T-cell (primary cell): ENCODE results near the gene BCL11B. TPM values are rescaled to one million over a fixed set of nuclear protein-coding genes. Genes with fewer than 3 reads are reported as not detected.
A peak's percentile ranks its signal among the peaks of the same experiment; 100 is the strongest.

Source experiments
- ATAC-seq, 4 experiments: fragments of 200-7000 bp in 3 of 4; fragments of 150-1000 bp in 1 of 4; cut with Tn5 transposase; replicated peaks in 1 of 4; 1 replicate in 3 of 4; 2 replicates in 1 of 4; pipeline ENCODE4 v1.10.0; 2021; ENCODE audit warnings: moderate library complexity in 3 of 4, mild to moderate bottlenecking in 2 of 4, moderate number of reproducible peaks in 1 of 4
- CTCF ChIA-PET, 2 donors: fragments of 300-600 bp; sonication (Branson Sonifier 250); formaldehyde crosslinking; loops; one replicate each; lab custom pipeline; 2022; ENCODE audit warnings: antibody characterized with exemption in 2 of 2; lab: Charles Lee
- POLR2A ChIA-PET, 2 donors: fragments of 300-600 bp; sonication (Branson Sonifier 250); formaldehyde crosslinking; loops; one replicate each; lab custom pipeline; 2022; ENCODE audit warnings: antibody characterized with exemption in 2 of 2; lab: Charles Lee
- DNase-seq, 35 experiments: peaks; one replicate each; pipeline versions ENCODE4 v3.0.0 to v3.0.0-alpha.2; 2013 to 2023
- H3K27ac ChIP-seq: one replicate; pipeline ENCODE4 v1.5.1; 2013; ENCODE audit warnings: low read length
- H3K27me3 ChIP-seq, 2 experiments: replicated peaks in 1 of 2; 1 replicate in 1 of 2; 2 replicates in 1 of 2; pipeline versions ENCODE4 v1.6.1 to v1.7.0; 2013; ENCODE audit warnings: low read length in 1 of 2, mixed read lengths in 1 of 2; ENCODE audit not compliant: control insufficient read depth in 2 of 2, insufficient read depth in 2 of 2; ENCODE audit errors: extremely low read depth in 1 of 2
- H3K36me3 ChIP-seq, 2 donors: 1 replicate in 1 of 2; 2 replicates in 1 of 2; pipeline versions ENCODE4 v1.6.1 to v1.7.0; 2013; ENCODE audit warnings: low read length in 1 of 2; ENCODE audit not compliant: control insufficient read depth in 2 of 2, insufficient read depth in 1 of 2; ENCODE audit errors: extremely low read depth in 1 of 2
- H3K4me1 ChIP-seq, 2 experiments: 1 replicate in 1 of 2; 2 replicates in 1 of 2; pipeline versions ENCODE4 v1.6.1 to v1.7.0; 2013; ENCODE audit warnings: low read length in 2 of 2, mixed read lengths in 1 of 2; ENCODE audit not compliant: insufficient read depth in 2 of 2, control insufficient read depth in 1 of 2; ENCODE audit errors: extremely low read depth in 1 of 2
- H3K4me3 ChIP-seq, 2 donors: 1 replicate in 1 of 2; 2 replicates in 1 of 2; pipeline versions ENCODE4 v1.5.1 to v1.7.0; 2013; ENCODE audit warnings: mild to moderate bottlenecking in 2 of 2, low read length in 1 of 2, moderate library complexity in 1 of 2; ENCODE audit not compliant: control insufficient read depth in 1 of 2; ENCODE audit errors: extremely low read depth in 1 of 2
- H3K9me3 ChIP-seq: 2 replicates; pipeline ENCODE4 v1.7.0; 2013
- H3K27ac Mint-ChIP-seq, 2 donors: one replicate each; pipeline ENCODE4 v1.8.0; 2020 to 2021; ENCODE audit warnings: mild to moderate bottlenecking in 2 of 2, mixed read lengths in 2 of 2
- H3K27me3 Mint-ChIP-seq, 2 donors: one replicate each; pipeline ENCODE4 v1.8.0; 2021 to 2022; ENCODE audit warnings: mixed read lengths in 2 of 2
- H3K36me3 Mint-ChIP-seq: one replicate; pipeline ENCODE4 v1.8.0; 2021; ENCODE audit warnings: mixed read lengths
- H3K4me1 Mint-ChIP-seq, 3 donors: one replicate each; pipeline ENCODE4 v1.8.0; 2020 to 2022; ENCODE audit warnings: mixed read lengths in 3 of 3, mild to moderate bottlenecking in 1 of 3
- H3K4me3 Mint-ChIP-seq, 3 donors: one replicate each; pipeline ENCODE4 v1.8.0; 2020 to 2022; ENCODE audit warnings: mild to moderate bottlenecking in 3 of 3, mixed read lengths in 3 of 3, moderate library complexity in 3 of 3
- H3K9me3 Mint-ChIP-seq, 3 donors: one replicate each; pipeline ENCODE4 v1.8.0; 2020 to 2022; ENCODE audit warnings: mixed read lengths in 3 of 3
- WGBS: methylation state at CpG from one replicate; pipeline ENCODE4 v1.1.5; 2013; ENCODE audit warnings: missing lambda C conversion rate; ENCODE audit not compliant: insufficient coverage; 5-methylcytosine and 5-hydroxymethylcytosine counted together
- total RNA-seq, 35 experiments: library from RNA in 6 of 35; stranded (reverse) in 6 of 35; fragments of 120-200 nt in 1 of 35; gene quantifications; one replicate each; pipeline versions ENCODE4 v1.2.1 to v1.2.4 and lab custom pipeline; 2013 to 2026

The BCL11B gene
- total RNA-seq, 5 donors from 2014 or later (not counting 1 experiment from before 2014, with no cell fraction given) = 181 to 240 (median 196) TPM

- POLR2A ChIA-PET = no interaction called here
- Mint-ChIP-seq H3K4me1 (peaks cover 99 to 100% (median 100%) of the 10 kb centered on the region in 3 donors), H3K36me3 (peaks cover 36% of the 10 kb centered on the region), H3K4me3 (peak overlapping the region in 2 of 3 donors; percentile 63 to 89), H3K9me3 (no peaks in the 10 kb centered on the region), H3K27ac (peak overlapping the region; percentile 97 to 99), H3K27me3 (no peaks in the 10 kb centered on the region)
- Histone ChIP-seq H3K27me3 (no peaks in the 10 kb centered on the region), H3K4me1 (peaks cover 82 to 99% of the 10 kb centered on the region in 2 experiments), H3K4me3 (peak overlapping the region in 1 of 2 donors; percentile 15), H3K27ac (peak overlapping the region; percentile 73), H3K9me3 (no peaks in the 10 kb centered on the region), H3K36me3 (peaks cover 7 to 95% of the 10 kb centered on the region in 2 donors)
- DNase-seq (no peak), ATAC-seq (no peak)
- CTCF ChIA-PET = interaction anchor here in 1 of 2 donors (0.7 kb wide), 1 partner anchor 17 kb away, joined by 3 read pairs; no protein-coding TSS in a partner anchor
- WGBS = 60% methylated on average over 7 of the region's 7 CpGs
Measured at GRCh38 chr14:99200654-99201005, 71.4 kb downstream of the BCL11B start.

- no peak for ATAC-seq
- POLR2A ChIA-PET = interaction anchor here in 1 of 2 donors (0.6 to 0.7 kb wide), 2 partner anchors 11 to 68 kb away, joined by 3 read pairs; no protein-coding TSS in a partner anchor
Measured at GRCh38 chr14:99199846-99200653, 71.9 kb downstream of the BCL11B start.

GRCh38 chr14:99198746-99199502 lies 73.1 kb downstream of the BCL11B start:
- Mint-ChIP-seq H3K27me3 (no peaks in the 10 kb centered on the region), H3K27ac (peak overlapping the region; percentile 97 to 99), H3K4me1 (peaks cover 99 to 100% (median 100%) of the 10 kb centered on the region in 3 donors), H3K4me3 (peak overlapping the region; percentile 55 to 89 (median 65)), H3K36me3 (peaks cover 34% of the 10 kb centered on the region), H3K9me3 (no peaks in the 10 kb centered on the region)
- ChIA-PET CTCF (no interaction called here), POLR2A (interaction anchor here in 1 of 2 donors (0.6 to 0.8 kb wide), 2 partner anchors 234 to 1750 kb away, joined by 3 read pairs; no protein-coding TSS in a partner anchor)
- Histone ChIP-seq H3K27ac (peak overlapping the region; percentile 73), H3K36me3 (peaks cover 7 to 94% of the 10 kb centered on the region in 2 donors), H3K4me3 (no peak overlapping the region), H3K9me3 (no peaks in the 10 kb centered on the region), H3K27me3 (no peaks in the 10 kb centered on the region), H3K4me1 (peaks cover 77 to 99% of the 10 kb centered on the region in 2 experiments)
- whole genome bisulfite sequencing = 0% methylated on average over 1 of the region's 24 CpGs
- DNase-seq = no peak
- ATAC-seq = no peak

More at GRCh38 chr14:99199846-99200653, 71.9 kb downstream of the BCL11B start:
- Mint-ChIP-seq H3K9me3 (no peaks in the 10 kb centered on the region), H3K36me3 (peaks cover 37% of the 10 kb centered on the region), H3K27me3 (no peaks in the 10 kb centered on the region), H3K27ac (peak overlapping the region; percentile 97 to 99), H3K4me1 (peaks cover 99 to 100% (median 100%) of the 10 kb centered on the region in 3 donors), H3K4me3 (peak overlapping the region; percentile 35 to 89 (median 43))
- 76% methylated on average over 7 of the region's 16 CpGs for WGBS
- no peak for DNase-seq
- CTCF ChIA-PET = interaction anchor here (0.7 kb wide), 2 partner anchors 18 to 1278 kb away, joined by 3 to 4 read pairs; no protein-coding TSS in a partner anchor
- H3K27ac ChIP-seq = peak overlapping the region; percentile 73
- peaks cover 81 to 99% of the 10 kb centered on the region in 2 experiments for H3K4me1 ChIP-seq
- H3K36me3 ChIP-seq = peaks cover 7 to 95% of the 10 kb centered on the region in 2 donors
- H3K4me3 ChIP-seq = no peak overlapping the region
- H3K9me3 ChIP-seq = no peaks in the 10 kb centered on the region
- H3K27me3 ChIP-seq = no peaks in the 10 kb centered on the region

GRCh38 chr14:99196310-99196650 lies 75.7 kb downstream of the BCL11B start:
- H3K36me3 ChIP-seq = peaks cover 3 to 72% of the 10 kb centered on the region in 2 donors
- CTCF ChIA-PET = interaction anchor here in 1 of 2 donors (0.9 kb wide), 1 partner anchor 10 kb away, joined by 3 read pairs; no protein-coding TSS in a partner anchor
- peak overlapping the region; percentile 17 to 89 (median 31) for H3K4me3 Mint-ChIP-seq

GRCh38 chr14:99195602-99196309 lies 76.2 kb downstream of the BCL11B start:
- ChIA-PET POLR2A (interaction anchor here in 1 of 2 donors (0.6 kb wide), 1 partner anchor 22 kb away, joined by 3 read pairs; no protein-coding TSS in a partner anchor), CTCF (interaction anchor here in 1 of 2 donors (0.6 to 0.9 kb wide), 2 partner anchors 11 to 60 kb away, joined by 3 to 5 read pairs; no protein-coding TSS in a partner anchor)
- Mint-ChIP-seq H3K27ac (peak overlapping the region; percentile 97 to 99), H3K4me3 (peak overlapping the region; percentile 31 to 89 (median 47)), H3K27me3 (no peaks in the 10 kb centered on the region), H3K9me3 (no peaks in the 10 kb centered on the region), H3K36me3 (peaks cover 34% of the 10 kb centered on the region), H3K4me1 (peaks cover 98 to 100% (median 99%) of the 10 kb centered on the region in 3 donors)
- Histone ChIP-seq H3K27ac (peak overlapping the region; percentile 87), H3K9me3 (no peaks in the 10 kb centered on the region), H3K27me3 (no peaks in the 10 kb centered on the region), H3K36me3 (peaks cover 0 to 66% of the 10 kb centered on the region in 2 donors), H3K4me1 (peaks cover 67 to 99% of the 10 kb centered on the region in 2 experiments), H3K4me3 (no peak overlapping the region)
- 42% methylated on average over 3 of the region's 15 CpGs for WGBS
- DNase-seq = no peak
- no peak for ATAC-seq

More at GRCh38 chr14:99196310-99196650, 75.7 kb downstream of the BCL11B start:
- peaks cover 66 to 99% of the 10 kb centered on the region in 2 experiments for H3K4me1 ChIP-seq
- H3K4me1 Mint-ChIP-seq = peaks cover 98 to 100% (median 99%) of the 10 kb centered on the region in 3 donors
- peak overlapping the region; percentile 97 to 99 for H3K27ac Mint-ChIP-seq
- DNase-seq = no peak
- peak overlapping the region; percentile 50 for H3K27ac ChIP-seq
- WGBS = 55% methylated on average over 5 of the region's 5 CpGs
- H3K9me3 Mint-ChIP-seq = no peaks in the 10 kb centered on the region
- H3K27me3 ChIP-seq = no peaks in the 10 kb centered on the region
- H3K4me3 ChIP-seq = no peak overlapping the region
- POLR2A ChIA-PET = interaction anchor here in 1 of 2 donors (0.6 kb wide), 1 partner anchor 74 kb away, joined by 5 read pairs; no protein-coding TSS in a partner anchor
- ATAC-seq = no peak
- H3K36me3 Mint-ChIP-seq = peaks cover 34% of the 10 kb centered on the region
- H3K27me3 Mint-ChIP-seq = no peaks in the 10 kb centered on the region
- no peaks in the 10 kb centered on the region for H3K9me3 ChIP-seq
